GM21619 (cell line): ENCODE data around the gene CNKSR1.

Source experiments
- ATAC-seq: cut with Tn5 transposase; IDR thresholded peaks from one replicate; pipeline ENCODE4 v1.9.1; 2021; ENCODE audit not compliant: unreplicated experiment

CNKSR1 gene

GRCh38 chr1:26182383-26182696 is 5.0 kb downstream of the CNKSR1 start:
- ATAC-seq, result no peak

- no peak for ATAC-seq
Observed at GRCh38 chr1:26184086-26184485, 6.8 kb downstream of the CNKSR1 start.

GRCh38 chr1:26184883-26185282 is 7.6 kb downstream of the CNKSR1 start:
- ATAC-seq, result no peak

- ATAC-seq, result no peak
Observed at GRCh38 chr1:26187882-26188281, 10.6 kb downstream of the CNKSR1 start.

- no peak for ATAC-seq
Observed at GRCh38 chr1:26188477-26188876, 11.2 kb downstream of the CNKSR1 start.

- ATAC-seq, result no peak
Observed at GRCh38 chr1:26189331-26189730, 12.0 kb downstream of the CNKSR1 start.

- ATAC-seq, result no peak
Observed at GRCh38 chr1:26189751-26190275, 12.5 kb downstream of the CNKSR1 start.

- no peak for ATAC-seq
Observed at GRCh38 chr1:26190373-26190987, 13.2 kb downstream of the CNKSR1 start, which contains the start of gene CATSPER4. TSS of gene CATSPER4 (plus strand) at chr1:26190602. CDS start at chr1:26190628, 26 bp downstream.

GRCh38 chr1:26191739-26192138 is 14.4 kb downstream of the CNKSR1 start:
- no peak for ATAC-seq

- no peak for ATAC-seq
Observed at GRCh38 chr1:26195805-26196204, 18.5 kb downstream of the CNKSR1 start.

- ATAC-seq, result no peak
Observed at GRCh38 chr1:26197301-26197700, 20.0 kb downstream of the CNKSR1 start.

GRCh38 chr1:26197813-26198212 is 20.5 kb downstream of the CNKSR1 start:
- ATAC-seq, result no peak

- ATAC-seq, result no peak
Observed at GRCh38 chr1:26200413-26200812, 23.1 kb downstream of the CNKSR1 start.

GRCh38 chr1:26203642-26204318 is 26.5 kb downstream of the CNKSR1 start:
- ATAC-seq, result no peak

GRCh38 chr1:26210147-26210870 is 33.0 kb downstream of the CNKSR1 start:
- ATAC-seq, result no peak

- ATAC-seq, result no peak
Observed at GRCh38 chr1:26212726-26213125, 35.4 kb downstream of the CNKSR1 start.

GRCh38 chr1:26213335-26213905 is 36.1 kb downstream of the CNKSR1 start:
- no peak for ATAC-seq

- no peak for ATAC-seq
Observed at GRCh38 chr1:26215246-26215645, 38.0 kb downstream of the CNKSR1 start.

GRCh38 chr1:26218906-26219494 is 41.7 kb downstream of the CNKSR1 start:
- ATAC-seq, result no peak

- no peak for ATAC-seq
Observed at GRCh38 chr1:26220199-26220912, 43.1 kb downstream of the CNKSR1 start.

GRCh38 chr1:26221094-26221493 is 43.8 kb downstream of the CNKSR1 start:
- no peak for ATAC-seq
